ENCODE results near the gene TNNT1. TPM values are rescaled to one million over a fixed set of nuclear protein-coding genes. Genes with fewer than 3 reads are reported as not detected.

The TNNT1 gene
- total and polyA plus RNA-seq, 2 donors (not counting 3 experiments of a cell fraction or from before 2014, with no cell fraction given) = 0.22 to 0.51 TPM

GRCh38 chr19:55136399-55137102 is 12.5 kb downstream of the TNNT1 start:
- H4K20me1 ChIP-seq (replicated peaks; ENCODE audit: control insufficient read depth, extremely low read depth, insufficient read depth, low read length) = no peaks in the 10 kb centered on the region
- no peak overlapping the region for H3K4me2 ChIP-seq (ENCODE audit: insufficient read depth, low read length)
- no peak overlapping the region for H2AFZ ChIP-seq (ENCODE audit: low read depth, low read length)
- H3K27ac ChIP-seq (ENCODE audit: insufficient read depth, low read depth, low read length) = no peak overlapping the region
- H3K9me1 ChIP-seq (replicated peaks; ENCODE audit: control insufficient read depth, extremely low read depth, insufficient read depth, low read length) = no peaks in the 10 kb centered on the region
- H3K4me3 ChIP-seq (replicated peaks in 1 of 3; ENCODE audit: insufficient read depth in 1 of 3, low read depth in 1 of 3, low read length in 3 of 3) = no peak overlapping the region
- H3K9me3 ChIP-seq (replicated peaks; ENCODE audit: control insufficient read depth, insufficient read depth, low read length) = no peaks in the 10 kb centered on the region
- no TSS peak for BruUV-seq (replicated peaks)
- ChIA-PET CTCF (interaction anchor here (0.7 to 1.6 kb wide), 5 partner anchors 9 to 325 kb away, joined by 3 to 6 read pairs (median 4); no protein-coding TSS in a partner anchor), POLR2A (no interaction called here)
- dilution Hi-C loops (cut with MboI; ENCODE audit: extremely low pct_ligation_motif_present, low sequenced_read_pairs) (no loop called here), intact Hi-C loops (cut with micrococcal nuclease) (loop anchor here (10.0 kb wide), 1 partner anchor 462 kb away; no protein-coding TSS in a partner anchor)
- H3K9ac ChIP-seq (replicated peaks; ENCODE audit: extremely low read depth, insufficient read depth, low read length) = no peak overlapping the region
- H3K79me2 ChIP-seq (ENCODE audit: control insufficient read depth, insufficient read depth, low read length) = no peaks in the 10 kb centered on the region
- no peaks in the 10 kb centered on the region for H3K4me1 ChIP-seq (ENCODE audit: control insufficient read depth, extremely low read depth, insufficient read depth, low read length)
- TF ChIP-seq MYC (IDR thresholded peaks at IDR 0.05; ENCODE audit: low read depth, low read length) = no peak
- TF ChIP-seq JUN (IDR thresholded peaks at IDR 0.05; ENCODE audit: borderline replicate concordance, insufficient read depth, insufficient read length, low read depth) = no peak
- no peak for TF ChIP-seq EZH2 (IDR thresholded peaks at IDR 0.05; ENCODE audit: borderline replicate concordance, low read depth, low read length, severe bottlenecking)
- TF ChIP-seq POLR2A (IDR thresholded peaks at IDR 0.05; ENCODE audit: low read depth, low read length) = no peak
- TF ChIP-seq CTCF (IDR thresholded peaks at IDR 0.05; ENCODE audit: extremely low read depth in 1 of 2, insufficient read depth in 1 of 2, low read depth in 1 of 2, low read length in 2 of 2) = no peak
- no peak for TF ChIP-seq GATA2 (IDR thresholded peaks at IDR 0.05; ENCODE audit: insufficient read depth, insufficient read length, low read depth, low read length)
- FAIRE-seq (no peak), DNase-seq (ENCODE audit: low read depth, low spot score) (no peak)
- H3K36me3 ChIP-seq (ENCODE audit: control insufficient read depth in 2 of 2, extremely low read depth in 1 of 2, insufficient read depth in 2 of 2, low read length in 2 of 2) = no peaks in the 10 kb centered on the region
- no peaks in the 10 kb centered on the region for H3K27me3 ChIP-seq (ENCODE audit: control insufficient read depth in 2 of 2, insufficient read depth in 2 of 2, low read length in 2 of 2)
